ENCODE data around the gene ITGA3. TPM values are rescaled to one million over a fixed set of nuclear protein-coding genes. Genes with fewer than 3 reads are reported as not detected.

The ITGA3 gene
- total and polyA plus RNA-seq, 2 of the 13 experiments (the other 11 are each of a cell fraction or from before 2014, with no cell fraction given) = 0.48 to 0.69 TPM

DNA sequence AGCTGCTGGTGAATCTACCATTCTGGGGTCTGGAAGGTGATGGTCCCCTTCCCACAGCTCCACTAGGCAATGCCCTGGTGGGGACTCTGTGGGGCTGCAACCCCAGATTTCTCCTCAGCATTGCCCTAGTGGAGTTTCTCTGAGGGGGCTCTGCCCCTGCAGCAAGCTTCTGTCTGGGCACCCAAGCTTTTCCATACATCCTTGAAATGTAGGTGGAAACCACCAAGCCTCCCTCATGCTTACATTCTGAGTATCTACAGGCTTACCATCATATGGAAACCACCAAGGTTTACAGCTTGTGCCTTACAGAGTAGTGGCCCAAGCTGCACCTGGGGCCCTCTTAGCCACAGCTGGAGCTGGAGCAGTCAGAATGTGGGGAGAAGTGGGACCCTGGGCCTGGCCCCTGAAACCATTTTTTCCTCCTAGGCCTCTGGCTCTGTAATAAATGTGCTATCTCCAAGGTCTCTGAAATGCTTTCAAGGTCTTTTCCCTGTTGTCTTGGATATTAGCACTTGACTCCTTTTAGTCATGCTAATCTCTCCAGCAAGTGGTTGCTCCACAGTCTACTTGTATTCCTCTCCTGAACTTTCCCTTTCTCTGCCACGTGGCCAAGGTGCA is 41.3 kb upstream of the ITGA3 start:
- WGBS (ENCODE audit: low lambda C conversion rate) = 0% methylated on average over 1 of the region's 1 CpG
- BruUV-seq (replicated peaks) = no TSS peak
- Histone ChIP-seq H3K4me2 (ENCODE audit: low read depth, low read length) (no peak overlapping the region), H3K79me2 (ENCODE audit: insufficient read depth, low read length) (no peaks in the 10 kb centered on the region), H3K4me1 (ENCODE audit: insufficient read depth, low read length) (no peaks in the 10 kb centered on the region), H3K36me3 (replicated peaks in 1 of 2; ENCODE audit: control insufficient read depth in 1 of 2, insufficient read depth in 2 of 2, low read length in 2 of 2) (no peaks in the 10 kb centered on the region), H3K9ac (ENCODE audit: insufficient read depth, low read depth, low read length) (no peak overlapping the region), H2AFZ (ENCODE audit: low read length) (no peak overlapping the region), H3K27me3 (ENCODE audit: control insufficient read depth in 1 of 2, insufficient read depth in 2 of 2, low read length in 2 of 2) (no peaks in the 10 kb centered on the region), H4K20me1 (ENCODE audit: insufficient read depth, low read length) (no peaks in the 10 kb centered on the region), H3K4me3 (replicated peaks in 1 of 3; ENCODE audit: insufficient read depth in 1 of 3, low read depth in 2 of 3, low read length in 3 of 3) (no peak overlapping the region), H3K27ac (ENCODE audit: extremely low read length, insufficient read depth, low read length) (no peak overlapping the region), H3K9me3 (ENCODE audit: low read length) (peaks cover 3% of the 10 kb centered on the region; the same call in 1 of the 2 replicates)
- ChIA-PET POLR2A (no interaction called here), CTCF (ENCODE audit: low intra/inter-chr PET ratio, low total read pairs) (no interaction called here)
- intact Hi-C loops (cut with micrococcal nuclease; ENCODE audit: unreplicated experiment) (no loop called here), in situ Hi-C loops (cut with HindIII; ENCODE audit: extremely low pct_ligation_motif_present, low pct_unique_long_range_greater_than_20kb) (no loop called here)
- no peak for TF ChIP-seq FOXJ3 (CRISPR knock-in tag; IDR thresholded peaks at IDR 0.05; ENCODE audit: borderline replicate concordance)
- no peak for TF ChIP-seq ZNF136 (CRISPR knock-in tag; IDR thresholded peaks at IDR 0.05; ENCODE audit: low read depth)
- TF ChIP-seq SOX6 (IDR thresholded peaks at IDR 0.05) = no peak
- TF ChIP-seq SOX6 (CRISPR knock-in tag; IDR thresholded peaks at IDR 0.05) = no peak
- TF ChIP-seq, protein P1, sequence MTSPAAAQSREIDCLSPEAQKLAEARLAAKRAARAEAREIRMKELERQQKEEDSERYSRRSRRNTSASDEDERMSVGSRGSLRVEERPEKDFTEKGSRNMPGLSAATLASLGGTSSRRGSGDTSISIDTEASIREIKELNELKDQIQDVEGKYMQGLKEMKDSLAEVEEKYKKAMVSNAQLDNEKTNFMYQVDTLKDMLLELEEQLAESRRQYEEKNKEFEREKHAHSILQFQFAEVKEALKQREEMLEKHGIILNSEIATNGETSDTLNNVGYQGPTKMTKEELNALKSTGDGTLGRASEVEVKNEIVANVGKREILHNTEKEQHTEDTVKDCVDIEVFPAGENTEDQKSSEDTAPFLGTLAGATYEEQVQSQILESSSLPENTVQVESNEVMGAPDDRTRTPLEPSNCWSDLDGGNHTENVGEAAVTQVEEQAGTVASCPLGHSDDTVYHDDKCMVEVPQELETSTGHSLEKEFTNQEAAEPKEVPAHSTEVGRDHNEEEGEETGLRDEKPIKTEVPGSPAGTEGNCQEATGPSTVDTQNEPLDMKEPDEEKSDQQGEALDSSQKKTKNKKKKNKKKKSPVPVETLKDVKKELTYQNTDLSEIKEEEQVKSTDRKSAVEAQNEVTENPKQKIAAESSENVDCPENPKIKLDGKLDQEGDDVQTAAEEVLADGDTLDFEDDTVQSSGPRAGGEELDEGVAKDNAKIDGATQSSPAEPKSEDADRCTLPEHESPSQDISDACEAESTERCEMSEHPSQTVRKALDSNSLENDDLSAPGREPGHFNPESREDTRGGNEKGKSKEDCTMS (CRISPR knock-in tag; conservative IDR thresholded peaks at IDR 0.05) = no peak
- no peak for TF ChIP-seq RCOR2 (CRISPR knock-in tag; IDR thresholded peaks at IDR 0.05)
- no peak for TF ChIP-seq RAD21 (CRISPR knock-in tag; IDR thresholded peaks at IDR 0.05)
- FAIRE-seq (no peak), ATAC-seq (no peak), DNase-seq (ENCODE audit: low spot score) (no peak)
